Ureter (tissue), 1 donor: ENCODE results near the gene RAB3B. TPM values are rescaled to one million over a fixed set of nuclear protein-coding genes. Genes with fewer than 3 reads are reported as not detected.
"Not testable (repeated sequence)": the region's sequence is repeated elsewhere in the genome, so short reads cannot be mapped to it uniquely, and the experiment has no call there.

ENCODE experiments used
- DNase-seq: peaks from one replicate; pipeline ENCODE4 v3.0.0-alpha.2; 2020; ENCODE audit warnings: low spot score
- total RNA-seq: library from RNA; stranded (reverse); gene quantifications from one replicate; pipeline ENCODE4 v1.2.4, GENCODE V29; 2023
- donor health status: DM: yes; HTN: yes; CAD: no.

RAB3B gene
- total RNA-seq, 1 donor from 2014 or later = 1.4 TPM

GRCh38 chr1:51920130-51920529, 70.4 kb downstream of the RAB3B start:
- no peak for DNase-seq

GRCh38 chr1:51919684-51920083, 70.8 kb downstream of the RAB3B start:
- DNase-seq = no peak

- no peak for DNase-seq
These were observed 73.7 kb downstream of the RAB3B start for GRCh38 chr1:51916587-51917405.

- DNase-seq = no peak
These were observed 74.5 kb downstream of the RAB3B start for GRCh38 chr1:51915951-51916350.

GRCh38 chr1:51912881-51913280, 77.6 kb downstream of the RAB3B start:
- DNase-seq = no peak

- no peak for DNase-seq
These were observed 80.1 kb downstream of the RAB3B start for GRCh38 chr1:51910221-51911000.

GRCh38 chr1:51908499-51908898, 82.0 kb downstream of the RAB3B start:
- no peak for DNase-seq

- no peak for DNase-seq
These were observed 83.3 kb downstream of the RAB3B start for GRCh38 chr1:51907079-51907702.

GRCh38 chr1:51906306-51907078, 84.0 kb downstream of the RAB3B start:
- no peak for DNase-seq

GRCh38 chr1:51902456-51902855, 88.0 kb downstream of the RAB3B start:
- DNase-seq = no peak

- DNase-seq = no peak
These were observed 89.3 kb downstream of the RAB3B start for GRCh38 chr1:51901151-51901550.

- no peak for DNase-seq
These were observed 91.5 kb downstream of the RAB3B start for GRCh38 chr1:51899022-51899421.

GRCh38 chr1:51898090-51898734, 92.3 kb downstream of the RAB3B start:
- DNase-seq = no peak

- DNase-seq = no peak
These were observed 92.8 kb downstream of the RAB3B start for GRCh38 chr1:51897699-51898031.

- not testable (repeated sequence) for DNase-seq
These were observed 95.8 kb downstream of the RAB3B start for GRCh38 chr1:51894748-51895147.

GRCh38 chr1:51878616-51879336, 111.7 kb downstream of the RAB3B start, which contains the start of gene NRDC:
Gene NRDC (minus strand): TSS chr1:51878727. CDS start chr1:51878615, 112 bp downstream.
- peak; percentile 100 for DNase-seq

GRCh38 chr1:51878308-51878615, 112.2 kb downstream of the RAB3B start:
- no peak for DNase-seq

- DNase-seq = no peak
These were observed 112.8 kb downstream of the RAB3B start for GRCh38 chr1:51877434-51878307.

GRCh38 chr1:51875836-51876235, 114.7 kb downstream of the RAB3B start:
- DNase-seq = no peak

GRCh38 chr1:51875291-51875772, 115.2 kb downstream of the RAB3B start:
- no peak for DNase-seq
